HG02571 (cell line): ENCODE measurements around the gene TRABD.

ENCODE experiments used
- ATAC-seq: cut with Tn5 transposase; IDR thresholded peaks from one replicate; pipeline ENCODE4 v1.9.1; 2021; ENCODE audit warnings: mild to moderate bottlenecking, moderate library complexity; ENCODE audit not compliant: unreplicated experiment

Gene TRABD

DNA sequence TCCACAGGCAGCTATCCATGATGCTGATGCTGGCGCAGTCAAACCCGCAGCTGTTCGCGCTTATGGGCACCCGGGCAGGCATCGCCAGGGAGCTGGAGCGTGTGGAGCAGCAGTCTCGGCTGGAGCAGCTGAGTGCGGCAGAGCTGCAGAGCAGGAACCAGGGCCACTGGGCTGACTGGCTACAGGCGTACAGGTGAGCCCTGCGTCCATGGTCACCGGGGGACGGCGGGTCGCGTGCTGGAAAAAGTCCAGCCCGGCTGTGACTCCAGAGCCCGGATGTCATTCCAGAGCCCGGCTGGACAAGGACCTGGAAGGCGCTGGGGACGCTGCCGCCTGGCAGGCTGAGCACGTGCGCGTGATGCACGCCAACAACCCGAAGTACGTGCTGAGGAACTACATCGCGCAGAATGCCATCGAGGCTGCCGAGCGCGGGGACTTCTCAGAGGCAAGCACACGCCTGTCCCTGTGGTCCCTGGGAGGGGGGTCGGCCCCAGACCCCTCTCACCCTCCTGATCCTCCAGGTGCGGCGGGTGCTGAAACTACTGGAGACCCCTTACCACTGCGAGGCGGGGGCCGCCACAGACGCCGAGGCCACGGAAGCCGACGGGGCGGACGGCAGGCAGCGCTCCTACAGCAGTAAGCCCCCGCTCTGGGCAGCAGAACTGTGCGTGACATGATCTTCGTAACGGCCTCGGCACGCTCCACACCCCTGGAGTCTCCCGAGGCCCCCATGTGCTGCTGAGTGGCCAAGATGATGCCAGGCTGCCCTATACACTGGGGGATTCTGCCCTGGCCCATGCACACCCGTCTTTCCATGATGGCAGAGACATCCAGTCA, 31.2 kb downstream of the TRABD start:
- no peak for ATAC-seq

DNA sequence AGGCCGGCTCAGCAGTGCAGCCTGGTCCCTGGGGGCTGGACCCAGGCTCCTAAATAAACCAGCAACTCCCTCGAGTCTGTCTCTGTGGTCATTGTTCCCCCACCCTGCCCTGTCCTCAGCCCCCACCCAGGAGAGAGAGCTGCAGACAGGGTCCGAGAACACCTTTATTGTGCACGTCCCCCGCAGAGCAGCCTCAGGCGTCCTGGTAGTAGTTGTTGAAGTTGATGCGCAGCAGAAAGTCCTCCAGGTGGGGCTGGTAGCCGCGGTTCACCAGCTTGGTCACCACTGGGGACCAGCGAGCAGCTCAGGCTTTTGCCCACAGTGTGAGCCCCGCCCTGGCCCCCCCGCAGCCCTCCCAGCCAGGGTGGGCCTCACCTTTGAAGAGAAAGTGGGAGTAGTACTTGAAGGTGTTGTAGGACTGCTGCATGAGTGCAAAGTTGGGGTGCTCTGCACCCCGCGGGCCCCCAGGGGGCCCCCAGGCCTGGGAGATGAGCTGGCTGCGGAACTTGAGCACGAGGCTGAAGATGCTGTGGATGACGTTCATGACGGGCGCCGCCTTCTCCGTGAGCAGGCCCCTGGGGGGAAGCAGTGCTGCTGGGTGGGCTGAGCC, 31.9 kb downstream of the TRABD start:
- ATAC-seq = no peak

DNA sequence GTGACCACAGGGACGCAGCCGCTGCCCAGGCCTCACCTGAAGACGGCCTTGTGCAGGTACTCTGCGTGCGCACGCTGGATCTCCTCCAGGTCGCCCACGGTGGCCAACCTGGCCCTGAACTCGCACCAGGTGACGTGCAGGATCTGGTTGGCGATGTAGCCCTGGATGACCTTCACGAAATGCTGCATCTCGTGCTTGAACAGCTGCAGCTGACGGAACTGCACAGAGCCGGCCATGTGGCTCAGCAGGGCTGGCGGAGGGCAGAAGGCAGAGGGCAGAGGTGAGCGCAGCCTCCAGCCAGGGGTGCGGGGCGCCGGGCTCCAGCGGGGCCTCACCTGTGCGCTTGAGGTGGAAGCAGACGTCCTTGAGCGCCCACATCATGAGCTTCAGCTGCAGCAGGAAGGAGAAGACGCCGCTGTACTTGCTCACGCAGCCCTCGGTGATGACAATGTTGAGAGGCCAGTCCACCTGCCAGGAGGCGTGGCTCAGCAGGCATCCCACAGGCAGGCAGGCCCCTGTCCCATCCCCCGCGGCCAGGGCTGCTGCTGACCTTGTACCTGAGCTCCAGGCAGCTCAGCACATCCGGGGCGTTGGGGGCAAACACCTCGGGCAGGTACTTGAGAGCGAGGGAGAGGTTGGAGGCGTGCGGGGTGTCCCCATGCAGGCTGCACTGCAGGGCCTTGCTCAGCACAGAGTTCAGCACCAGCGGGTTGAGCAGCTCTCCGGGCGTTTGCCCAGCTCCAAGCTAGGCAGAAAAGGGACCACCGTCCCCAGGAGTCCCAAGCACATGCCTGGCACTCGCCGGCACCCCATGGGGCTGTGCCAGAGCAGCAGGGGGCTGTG, 32.7 kb downstream of the TRABD start:
- ATAC-seq = no peak

DNA sequence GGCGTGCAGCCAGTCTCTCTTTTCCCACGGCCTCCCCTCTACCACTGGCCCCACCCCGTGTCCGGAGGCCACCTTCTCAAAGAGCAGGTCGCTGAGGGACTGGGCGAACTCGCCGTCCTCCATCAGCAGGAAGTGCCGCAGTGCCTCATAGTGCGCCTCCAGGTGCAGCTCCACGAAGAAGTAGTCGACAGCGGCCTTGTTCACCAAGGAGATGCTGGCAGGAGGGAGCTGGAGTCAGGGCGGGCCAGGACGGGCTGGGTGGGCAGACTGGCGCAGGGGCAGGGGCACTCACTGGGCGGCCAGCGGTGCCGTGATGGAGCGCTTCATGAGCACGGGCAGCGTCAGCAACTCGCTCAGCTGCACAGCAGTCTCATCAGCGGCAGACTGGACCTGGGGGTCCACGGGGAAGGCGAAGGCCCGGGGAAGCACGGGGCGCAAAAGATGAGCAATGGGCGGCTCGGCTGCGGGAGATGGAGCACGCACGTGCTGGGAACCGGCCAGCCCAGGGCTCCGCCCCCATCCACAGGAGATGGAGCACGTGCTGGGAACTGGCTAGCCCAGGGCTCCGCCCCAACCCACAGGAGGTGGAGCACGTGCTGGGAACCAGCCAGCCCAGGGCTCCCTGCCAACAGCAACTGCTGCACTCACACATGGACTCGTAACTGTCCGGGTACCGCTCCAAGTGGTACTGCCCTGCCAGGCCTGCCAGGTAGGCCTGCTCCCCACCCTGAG, 33.4 kb downstream of the TRABD start:
- ATAC-seq = no peak

DNA sequence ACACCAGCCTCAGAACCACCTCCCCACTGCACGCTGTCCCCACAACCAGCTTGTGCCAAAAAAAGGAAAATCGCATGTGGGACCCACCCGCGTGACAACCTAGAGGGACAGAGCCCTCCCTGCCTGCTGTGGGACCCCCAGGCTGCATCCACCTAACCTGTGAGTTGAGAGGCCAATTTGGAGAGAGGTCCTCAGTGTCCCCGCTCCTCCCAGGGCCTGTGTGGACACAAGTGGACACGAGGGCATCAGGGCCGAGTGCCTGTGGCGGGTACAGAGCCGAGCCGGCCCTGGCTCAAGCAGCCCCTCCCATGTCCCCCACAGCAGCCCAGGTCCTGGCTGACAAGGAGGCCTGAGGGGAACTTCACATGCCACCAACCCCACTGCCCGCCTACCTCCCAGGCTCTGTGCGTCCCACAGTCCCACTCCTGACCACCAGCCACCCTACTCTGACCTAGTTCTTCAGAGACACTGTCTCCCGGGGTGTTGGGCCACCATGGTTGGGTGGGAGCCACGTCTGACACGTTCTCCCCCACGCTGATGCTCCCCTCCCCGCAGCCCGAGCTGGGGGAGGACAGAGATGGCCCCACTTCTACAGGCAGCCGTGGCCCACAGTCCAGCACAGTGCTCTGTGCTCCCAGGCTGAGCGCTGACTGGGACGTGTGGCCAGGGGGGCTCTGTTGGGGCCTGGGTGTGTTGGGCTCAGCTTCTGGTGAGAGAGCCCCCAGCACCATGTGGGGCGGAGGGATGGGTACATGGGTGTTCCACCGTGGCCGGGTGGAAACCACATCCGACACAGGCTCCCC, 34.3 kb downstream of the TRABD start:
- no peak for ATAC-seq

DNA sequence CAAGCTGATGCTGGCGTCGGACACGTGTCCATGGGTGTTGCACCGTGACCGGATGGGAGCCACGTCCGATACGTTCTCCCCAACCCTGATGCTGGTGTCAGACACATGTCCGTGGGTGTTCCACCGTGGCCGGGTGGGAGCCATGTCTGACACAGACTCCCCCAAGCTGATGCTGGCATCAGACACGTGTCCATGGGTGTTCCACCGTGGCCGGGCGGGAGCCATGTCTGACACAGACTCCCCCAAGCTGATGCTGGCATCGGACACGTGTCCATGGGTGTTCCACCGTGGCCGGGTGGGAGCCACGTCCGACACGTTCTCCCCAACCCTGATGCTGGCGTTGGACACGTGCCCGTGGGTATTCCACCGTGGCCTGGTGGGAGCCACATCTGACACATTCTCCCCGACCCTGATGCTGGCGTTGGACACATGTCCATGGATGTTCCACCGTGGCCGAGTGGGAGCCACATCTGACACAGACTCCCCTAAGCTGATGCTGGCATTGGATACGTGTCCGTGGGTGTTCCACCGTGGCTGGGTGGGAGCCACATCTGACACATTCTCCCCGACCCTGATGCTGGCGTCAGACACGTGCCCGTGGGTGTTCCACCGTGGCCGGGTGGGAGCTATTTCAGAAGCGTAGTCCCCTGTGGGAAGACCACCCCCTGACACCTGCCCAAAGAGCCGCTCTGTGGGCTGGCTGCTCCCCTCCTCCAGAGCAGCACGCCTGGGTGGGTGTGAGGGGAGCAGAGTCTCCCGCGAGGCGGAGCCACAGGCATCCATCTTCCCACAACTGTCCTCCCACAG, 35.1 kb downstream of the TRABD start:
- ATAC-seq = no peak

DNA sequence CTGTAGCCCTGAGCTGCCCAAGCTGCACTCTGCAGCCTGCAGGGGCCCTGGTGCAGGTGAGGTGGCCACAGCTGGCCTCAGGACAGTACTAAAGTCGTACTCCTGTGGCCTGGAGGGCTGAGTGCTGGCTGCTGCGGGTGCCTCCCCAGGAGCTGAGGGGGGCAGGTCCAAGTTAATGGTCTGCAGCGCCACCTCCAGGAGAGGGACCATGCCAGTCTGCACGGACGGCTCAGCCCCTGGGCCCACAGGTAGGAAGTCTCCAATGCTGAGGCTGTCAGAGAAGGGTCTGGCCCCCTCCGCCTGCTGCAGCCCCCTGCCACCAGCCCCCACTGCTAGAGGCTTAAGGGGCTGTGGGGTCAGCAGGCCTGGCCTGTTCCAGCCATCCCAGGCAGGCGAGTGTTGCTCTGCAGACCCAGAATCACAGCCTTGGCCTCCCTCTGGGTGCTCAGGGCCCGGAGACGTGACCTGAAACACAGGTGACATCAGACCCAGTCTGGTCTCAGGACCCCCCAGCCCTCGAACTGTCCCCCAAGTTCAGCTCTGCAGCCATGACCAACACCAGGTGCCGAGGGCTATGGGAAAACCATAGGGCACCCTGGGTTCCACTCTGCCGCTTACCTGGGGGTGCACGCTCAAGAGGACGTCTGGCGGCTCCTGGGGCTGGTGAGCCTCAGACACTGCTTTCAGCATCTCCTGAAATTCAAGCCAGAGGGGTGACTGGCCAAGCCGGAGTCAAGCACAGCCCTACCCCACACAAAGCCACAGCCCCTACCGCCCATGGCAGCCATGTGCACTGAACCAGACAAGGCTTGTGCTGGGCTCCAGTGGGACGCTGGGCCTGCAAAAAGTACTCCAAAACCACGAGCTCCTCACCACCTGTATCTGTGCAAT, 35.9 kb downstream of the TRABD start:
- ATAC-seq = no peak

DNA sequence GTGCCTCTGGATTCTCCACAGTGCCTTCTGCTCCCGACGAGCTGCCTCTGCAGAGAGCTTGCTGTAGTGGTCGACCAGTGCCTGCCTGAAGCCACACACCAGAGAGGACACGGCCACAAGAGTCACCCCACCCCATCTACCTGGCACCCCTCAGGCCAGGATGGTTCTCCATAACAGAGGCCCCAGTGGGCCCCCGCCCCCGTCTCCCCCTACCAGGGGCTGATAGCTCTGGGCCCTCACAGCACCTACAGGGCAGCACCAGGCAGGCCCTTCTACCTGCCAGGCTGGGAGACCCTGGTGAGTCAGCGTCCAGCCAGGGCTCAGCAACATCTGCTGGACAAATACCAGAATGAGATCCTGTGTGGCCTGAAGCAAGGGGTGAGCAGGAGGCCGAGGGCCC, 36.8 kb downstream of the TRABD start:
- ATAC-seq = no peak

DNA sequence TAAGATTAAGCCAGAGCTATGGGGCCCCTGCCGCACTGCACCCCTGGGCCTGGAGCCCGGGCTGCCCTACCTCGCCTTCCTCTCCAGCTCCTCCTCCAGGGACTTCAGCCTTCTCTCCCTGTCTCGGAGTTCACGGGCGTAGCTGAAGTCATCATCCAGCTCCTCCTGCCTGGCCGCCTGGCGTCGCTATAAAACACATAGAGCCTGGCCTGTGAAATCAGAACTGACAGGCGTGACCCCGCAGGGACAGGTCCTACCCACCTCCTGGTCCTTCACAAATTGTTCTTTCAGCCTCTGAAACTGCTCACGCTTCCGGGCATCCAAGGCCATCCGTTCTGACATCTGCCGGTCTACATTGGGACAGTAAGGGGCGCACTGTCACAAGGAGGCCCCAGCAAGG, 38.4 kb downstream of the TRABD start:
- no peak for ATAC-seq

DNA sequence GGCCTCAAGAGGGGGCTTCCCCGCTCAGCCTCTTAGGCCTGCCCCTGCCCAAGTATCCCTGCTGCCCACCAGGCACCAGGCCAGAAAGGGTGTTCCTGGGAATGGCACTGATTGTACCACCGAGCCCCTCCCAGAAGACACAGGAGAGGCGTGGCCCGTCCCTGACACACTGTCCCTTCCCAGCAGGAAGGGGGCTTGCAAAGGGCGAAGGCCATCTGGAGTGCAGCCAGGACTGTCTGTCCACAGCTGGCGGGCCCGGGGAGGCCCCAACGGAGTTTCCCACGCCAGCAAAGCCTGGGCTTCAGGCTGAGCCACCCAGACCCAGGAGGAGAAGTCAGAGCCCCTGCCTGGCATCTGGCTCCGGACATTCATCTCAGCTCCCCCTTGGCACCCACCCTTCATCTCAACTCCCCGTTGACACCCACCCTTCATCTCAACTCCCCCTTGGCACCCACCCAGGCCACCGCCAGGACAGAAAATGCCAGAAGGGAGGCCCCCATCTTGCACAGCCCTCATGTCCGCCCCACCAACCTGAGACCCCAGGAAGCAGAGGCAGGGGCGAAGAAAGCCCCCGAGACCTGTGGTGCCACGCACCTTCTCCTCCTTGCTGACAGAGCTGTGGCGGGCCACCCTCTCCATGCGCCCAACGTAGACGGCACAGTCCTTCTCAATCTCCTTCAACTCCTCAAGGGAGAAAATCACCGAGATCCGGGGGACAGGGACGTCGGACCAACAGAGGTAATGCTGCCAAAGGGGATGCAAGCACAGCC, 39.7 kb downstream of the TRABD start:
- ATAC-seq = no peak

DNA sequence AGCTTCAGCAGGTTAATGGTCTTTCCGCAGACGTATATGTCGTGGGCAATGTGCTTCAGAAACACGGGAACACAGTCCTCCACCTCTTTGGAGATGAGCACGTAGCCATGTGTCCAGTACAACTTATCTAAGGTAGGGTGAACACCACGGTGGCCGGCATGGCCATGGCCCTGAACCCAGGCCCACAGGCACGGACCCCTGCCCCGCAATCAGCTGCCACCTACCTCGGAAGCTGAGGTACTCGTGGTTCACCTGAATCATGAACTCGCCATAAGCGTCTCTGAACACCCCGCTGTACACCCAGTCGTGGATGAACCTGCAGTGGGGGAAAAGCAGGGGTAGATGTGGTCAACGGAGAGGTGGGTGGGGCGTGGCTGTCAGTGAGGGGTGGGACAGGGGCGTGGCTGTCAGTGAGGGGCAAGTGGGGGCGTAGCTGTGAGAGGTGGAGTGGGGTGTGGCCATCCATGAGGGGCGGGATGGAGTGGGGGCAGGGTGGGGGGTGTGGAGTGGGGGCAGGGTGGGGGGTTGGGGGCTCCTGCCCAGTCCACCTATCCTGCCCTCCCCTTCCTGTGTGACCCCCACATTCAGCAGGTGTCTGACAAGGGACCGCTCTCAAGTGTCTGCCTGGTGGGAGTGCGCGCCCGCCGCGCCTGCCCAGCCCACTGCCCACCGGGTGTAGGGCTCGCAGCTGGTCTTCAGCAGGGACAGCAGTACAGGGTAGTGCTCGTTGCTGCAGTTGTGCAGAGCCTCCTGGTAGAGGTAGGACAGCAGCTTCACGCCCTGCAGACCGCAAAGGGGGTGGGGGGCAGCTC, 40.6 kb downstream of the TRABD start:
- no peak for ATAC-seq

DNA sequence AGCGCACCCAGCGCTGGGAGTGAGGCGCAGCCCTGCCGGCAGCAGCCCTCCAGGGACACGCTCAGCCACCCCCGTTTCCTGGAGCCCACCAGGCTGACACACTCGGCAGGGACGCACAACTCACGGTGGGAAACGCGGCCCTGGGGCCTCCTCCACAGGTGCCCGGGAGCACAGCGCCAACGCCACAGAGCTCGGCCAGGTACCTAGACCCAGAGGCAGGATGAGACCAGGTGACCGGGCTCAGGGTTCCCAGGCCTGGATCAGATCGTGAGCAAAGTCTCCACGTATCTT, 41.1 kb downstream of the TRABD start:
- no peak for ATAC-seq

DNA sequence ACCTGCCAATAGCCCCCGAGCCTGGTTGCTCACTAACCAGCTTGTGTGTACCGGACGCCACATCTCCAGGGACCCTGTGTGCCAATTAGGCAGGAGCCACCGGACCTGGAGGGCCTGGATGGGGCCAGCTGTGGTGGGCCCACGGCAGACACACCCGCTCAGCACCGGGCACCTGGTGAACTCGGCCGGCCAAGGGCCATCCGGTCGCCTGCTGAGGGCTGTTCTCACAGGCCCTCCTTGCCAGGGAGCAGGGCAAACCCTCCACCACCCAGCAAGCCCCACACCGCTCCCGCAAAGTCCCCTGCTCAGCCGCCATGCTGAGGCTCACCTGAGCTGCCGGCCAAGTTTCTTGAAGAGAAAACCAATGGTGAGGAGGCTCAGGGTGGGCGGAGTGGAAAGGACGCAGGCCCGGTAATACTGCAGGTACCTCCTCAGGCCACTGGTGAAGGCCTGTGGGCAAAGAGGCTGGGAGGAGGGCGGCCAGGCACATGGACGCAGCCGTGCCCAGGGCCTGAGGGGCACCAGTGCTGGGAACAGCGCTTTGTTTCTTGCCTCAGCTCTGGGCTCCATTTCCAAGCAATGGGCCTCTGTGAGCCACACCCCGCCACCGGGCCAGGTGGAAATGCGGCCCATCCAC, 42.0 kb downstream of the TRABD start:
- no peak for ATAC-seq

DNA sequence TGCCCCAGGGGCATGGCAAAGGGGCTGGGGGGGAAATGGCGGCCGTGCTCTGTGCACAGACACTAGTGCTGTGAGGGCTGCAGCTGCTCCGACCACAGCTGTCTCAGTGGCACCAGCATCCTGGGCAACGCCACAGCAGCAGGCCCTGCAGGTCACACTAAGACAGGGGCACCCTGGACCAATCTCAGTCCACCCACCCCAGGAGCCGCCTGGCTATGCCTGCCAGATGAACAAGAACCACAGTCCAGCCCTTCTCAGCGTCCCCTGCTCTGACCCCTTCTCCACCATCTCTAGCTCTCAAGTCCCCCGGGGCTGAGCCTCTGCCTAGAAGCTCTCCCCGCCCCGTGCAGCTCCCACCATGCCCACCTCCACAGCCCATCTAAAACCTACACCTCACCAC, 42.7 kb downstream of the TRABD start:
- ATAC-seq = no peak

DNA sequence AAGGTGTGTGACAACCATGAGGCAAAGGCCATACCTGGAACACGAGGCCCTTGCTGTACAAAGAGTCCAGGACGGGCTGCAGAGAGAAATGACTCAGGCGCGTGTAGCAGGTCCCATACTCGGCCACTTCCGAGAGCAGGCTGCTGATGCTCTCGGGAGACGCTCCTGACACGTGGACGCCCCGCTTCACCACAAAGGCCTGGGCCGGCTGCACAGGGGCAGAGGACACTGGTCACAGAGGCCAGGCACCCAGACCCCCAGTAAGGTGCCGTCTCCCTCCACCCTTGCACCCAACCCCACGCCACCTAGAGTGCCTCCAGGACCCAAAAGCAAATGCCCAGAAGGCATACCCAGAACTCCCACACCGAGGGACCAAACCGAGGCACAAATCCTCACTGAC, 43.7 kb downstream of the TRABD start:
- no peak for ATAC-seq

DNA sequence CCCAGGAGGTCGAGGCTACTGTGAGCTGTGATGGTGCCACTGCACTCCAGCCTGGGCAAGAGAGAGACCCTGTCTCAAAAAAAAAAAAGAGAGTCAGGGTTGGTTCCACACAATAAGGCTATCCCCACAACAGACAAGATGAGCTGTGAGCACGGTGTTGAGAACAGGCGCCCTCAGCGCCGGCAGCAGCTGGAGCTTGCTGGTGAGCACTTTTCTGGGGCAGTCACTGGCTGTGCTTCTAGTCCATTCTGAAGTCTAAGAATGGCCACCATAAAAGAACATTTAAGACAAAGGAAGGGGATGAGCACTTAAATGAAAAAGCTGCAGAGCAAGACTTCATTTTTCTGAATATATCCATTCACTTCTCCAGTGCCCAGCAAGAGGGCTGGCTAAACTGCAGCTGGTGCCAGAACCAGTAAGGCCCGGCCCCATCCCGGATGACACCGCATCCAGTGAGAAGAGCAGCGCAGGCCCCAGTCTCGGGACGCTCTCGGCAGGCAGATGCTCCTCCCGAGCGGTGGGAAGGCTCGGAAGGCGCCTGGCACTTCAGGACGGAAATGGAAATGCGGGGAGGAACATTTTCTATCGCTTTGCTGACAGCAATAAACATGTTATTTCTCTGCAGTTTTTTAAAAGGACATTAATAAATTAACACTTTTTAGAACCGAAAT, 46.9 kb downstream of the TRABD start:
- ATAC-seq = no peak
